CD14-positive monocyte (primary cell): ENCODE data around the gene GCSAM. TPM values are rescaled to one million over a fixed set of nuclear protein-coding genes. Genes with fewer than 3 reads are reported as not detected.

ENCODE experiments used
- DNase-seq, 3 donors: peaks; one replicate each; pipeline ENCODE4 v3.0.0-alpha.2; 2011 to 2022
- H2AFZ ChIP-seq: 2 replicates; pipeline ENCODE4 v1.6.0; 2012; ENCODE audit warnings: mild to moderate bottlenecking, low read depth, low read length, inconsistent platforms; ENCODE audit not compliant: insufficient read depth, poor library complexity, severe bottlenecking
- H3K27ac ChIP-seq, 2 donors: 1 replicate in 1 of 2; 2 replicates in 1 of 2; pipeline ENCODE4 v1.5.1; 2012 to 2013; ENCODE audit warnings: low read length in 2 of 2, control low read depth in 1 of 2, inconsistent platforms in 1 of 2, low read depth in 1 of 2, mild to moderate bottlenecking in 1 of 2
- H3K27me3 ChIP-seq, 2 donors: one replicate each; pipeline versions ENCODE4 v1.6.0 to v1.6.1; 2011 to 2013; ENCODE audit warnings: low read length in 2 of 2; ENCODE audit not compliant: control insufficient read depth in 2 of 2, insufficient read depth in 2 of 2
- H3K36me3 ChIP-seq, 2 donors: replicated peaks in 1 of 2; 1 replicate in 1 of 2; 2 replicates in 1 of 2; pipeline versions ENCODE4 v1.5.1 to v1.6.1; 2012 to 2013; ENCODE audit warnings: low read length in 2 of 2, control low read depth in 1 of 2, inconsistent platforms in 1 of 2, mild to moderate bottlenecking in 1 of 2; ENCODE audit not compliant: insufficient read depth in 2 of 2, control insufficient read depth in 1 of 2
- H3K4me1 ChIP-seq, 2 donors: 1 replicate in 1 of 2; 2 replicates in 1 of 2; pipeline versions ENCODE4 v1.5.1 to v1.6.1; 2012 to 2013; ENCODE audit warnings: low read length in 2 of 2, control low read depth in 1 of 2, inconsistent platforms in 1 of 2, mild to moderate bottlenecking in 1 of 2, moderate library complexity in 1 of 2; ENCODE audit not compliant: insufficient read depth in 2 of 2, control insufficient read depth in 1 of 2
- H3K4me2 ChIP-seq: replicated peaks from 2 replicates; pipeline ENCODE3; 2012; ENCODE audit warnings: low read length, moderate library complexity, mild to moderate bottlenecking; ENCODE audit not compliant: poor library complexity, severe bottlenecking; ENCODE audit errors: extremely low read depth
- H3K4me3 ChIP-seq, 3 experiments: fragments of 200-600 bp in 1 of 3; sonication (generic) in 1 of 3; replicated peaks in 1 of 3; 1 replicate in 2 of 3; 2 replicates in 1 of 3; pipeline ENCODE4 v1.5.1; 2011 to 2013; ENCODE audit warnings: low read length in 3 of 3, mild to moderate bottlenecking in 3 of 3, control low read depth in 2 of 3, low read depth in 2 of 3, inconsistent platforms in 1 of 3, moderate library complexity in 1 of 3
- H3K79me2 ChIP-seq: 2 replicates; pipeline ENCODE4 v1.6.0; 2012; ENCODE audit warnings: mild to moderate bottlenecking, control low read depth, inconsistent platforms, low read length, moderate library complexity; ENCODE audit not compliant: insufficient read depth
- H3K9ac ChIP-seq: 2 replicates; pipeline ENCODE4 v1.6.0; 2017; ENCODE audit warnings: low read length, mild to moderate bottlenecking; ENCODE audit not compliant: insufficient read depth, poor library complexity, severe bottlenecking
- H3K9me3 ChIP-seq, 2 donors: replicated peaks in 1 of 2; 1 replicate in 1 of 2; 2 replicates in 1 of 2; pipeline versions ENCODE4 v1.5.1 to v1.6.1; 2012 to 2013; ENCODE audit warnings: low read length in 2 of 2, control low read depth in 1 of 2; ENCODE audit not compliant: control insufficient read depth in 1 of 2, insufficient read depth in 1 of 2
- H4K20me1 ChIP-seq: 2 replicates; pipeline ENCODE4 v1.6.0; 2012; ENCODE audit warnings: mild to moderate bottlenecking, low read length, control low read depth, moderate library complexity; ENCODE audit not compliant: insufficient read depth
- H3K27ac Mint-ChIP-seq, 7 donors: one replicate each; pipeline ENCODE4 v1.8.0; 2020; ENCODE audit warnings: mild to moderate bottlenecking in 7 of 7, mixed read lengths in 7 of 7, moderate library complexity in 6 of 7, inconsistent platforms in 2 of 7
- H3K27me3 Mint-ChIP-seq, 3 donors: one replicate each; pipeline ENCODE4 v1.8.0; 2021 to 2022; ENCODE audit warnings: low read depth in 3 of 3, mild to moderate bottlenecking in 3 of 3, mixed read lengths in 3 of 3, moderate library complexity in 3 of 3, inconsistent platforms in 1 of 3
- H3K36me3 Mint-ChIP-seq, 2 donors: one replicate each; pipeline ENCODE4 v1.8.0; 2020; ENCODE audit warnings: mixed read lengths in 2 of 2, inconsistent platforms in 1 of 2, mild to moderate bottlenecking in 1 of 2
- H3K4me1 Mint-ChIP-seq: one replicate; pipeline ENCODE4 v1.8.0; 2020; ENCODE audit warnings: mild to moderate bottlenecking, mixed read lengths
- H3K4me3 Mint-ChIP-seq, 2 donors: one replicate each; pipeline ENCODE4 v1.8.0; 2020; ENCODE audit warnings: mild to moderate bottlenecking in 2 of 2, mixed read lengths in 2 of 2, moderate library complexity in 1 of 2
- H3K9me3 Mint-ChIP-seq, 7 donors: one replicate each; pipeline ENCODE4 v1.8.0; 2020 to 2022; ENCODE audit warnings: mixed read lengths in 7 of 7, mild to moderate bottlenecking in 6 of 7, moderate library complexity in 6 of 7, inconsistent platforms in 2 of 7
- CTCF ChIP-seq: fragments of 200-600 bp; IDR thresholded peaks from one replicate; pipeline ENCODE4 v1.8.0; 2022; ENCODE audit warnings: antibody characterized with exemption, mild to moderate bottlenecking
- WGBS: methylation state at CpG from one replicate; pipeline ENCODE4 v1.1.5; 2013; ENCODE audit warnings: missing lambda C conversion rate; ENCODE audit not compliant: insufficient coverage; 5-methylcytosine and 5-hydroxymethylcytosine counted together
- intact Hi-C, 2 donors: fragments of 100-400 bp; cut with micrococcal nuclease; formaldehyde crosslinking; loops; one replicate each; pipeline versions ENCODE4 v1.15.0 to v1.15.1; 2023
- polyA plus RNA-seq, 3 donors: library from polyadenylated mRNA; depleted of rRNA in 1 of 3; unstranded in 2 of 3; stranded (reverse) in 1 of 3; fragments of 300-500 nt in 2 of 3; fragments of >200 nt in 1 of 3; fragmentation: Illumina TruSeq in 2 of 3; gene quantifications; 1 replicate in 2 of 3; 2 replicates in 1 of 3; pipeline ENCODE4 v1.2.3, GENCODE V29; 2012 to 2021

Gene GCSAM
- polyA plus RNA-seq, 3 donors = 0.10 to 0.16 TPM; not detected in 1

- Mint-ChIP-seq H3K36me3 (no peaks in the 10 kb centered on the region), H3K27me3 (peaks cover 0 to 4% (median 2%) of the 10 kb centered on the region in 3 donors), H3K4me3 (no peak overlapping the region), H3K27ac (no peak overlapping the region), H3K9me3 (no peaks in the 10 kb centered on the region), H3K4me1 (peaks cover 59% of the 10 kb centered on the region)
- no peak overlapping the region for H3K27ac ChIP-seq
- no peak for DNase-seq
- H4K20me1 ChIP-seq = no peaks in the 10 kb centered on the region
- intact Hi-C loops = no loop called here
- no peaks in the 10 kb centered on the region for H3K9me3 ChIP-seq
- no peaks in the 10 kb centered on the region for H3K27me3 ChIP-seq
- H3K4me3 ChIP-seq = no peak overlapping the region
- 78% methylated on average over 1 of the region's 3 CpGs for WGBS
- no peak overlapping the region for H3K4me2 ChIP-seq
- H3K9ac ChIP-seq = no peak overlapping the region
- H2AFZ ChIP-seq = no peak overlapping the region
- no peaks in the 10 kb centered on the region for H3K79me2 ChIP-seq
- peaks cover 26 to 50% of the 10 kb centered on the region in 2 donors for H3K4me1 ChIP-seq
- no peak for TF ChIP-seq CTCF
- no peaks in the 10 kb centered on the region for H3K36me3 ChIP-seq
Measured at GRCh38 chr3:112130638-112130993, 2.4 kb downstream of the GCSAM start.

DNA sequence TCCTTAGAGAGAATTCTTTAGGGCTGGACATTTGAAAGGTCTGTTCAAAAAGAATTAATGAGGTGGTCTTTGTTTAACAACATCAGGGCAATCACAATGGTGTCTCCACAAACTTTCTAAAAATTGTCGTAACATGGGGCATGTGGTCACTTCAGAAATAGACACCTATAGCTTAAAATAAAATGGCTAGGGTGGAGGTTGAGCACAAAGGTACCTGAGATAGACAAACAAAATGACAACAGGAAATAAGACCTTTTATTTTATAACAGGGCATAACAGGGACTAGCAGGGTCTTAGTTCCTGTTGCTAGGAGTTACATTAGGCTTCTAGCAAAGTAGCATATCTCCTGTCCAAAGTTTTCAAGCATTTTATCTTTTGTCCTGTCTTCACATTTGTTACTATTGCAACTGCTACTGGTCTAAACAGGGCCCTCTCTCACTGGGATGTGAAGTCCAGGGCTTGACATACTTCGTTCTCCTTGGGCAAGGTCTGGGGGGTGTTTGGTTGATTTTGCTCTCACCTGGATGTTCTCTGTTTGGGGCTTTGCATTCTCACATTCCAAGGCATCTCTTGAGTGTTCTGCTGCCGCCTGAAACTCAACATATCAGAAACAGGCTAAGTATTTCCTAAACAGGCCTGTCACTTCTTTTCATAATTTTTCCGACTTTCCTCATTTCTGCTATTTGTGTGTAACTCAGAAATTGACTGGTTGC, 3.0 kb downstream of the GCSAM start:
- DNase-seq = no peak
- Histone ChIP-seq H2AFZ (no peak overlapping the region), H3K9me3 (no peaks in the 10 kb centered on the region), H3K36me3 (no peaks in the 10 kb centered on the region), H3K27me3 (no peaks in the 10 kb centered on the region), H3K4me1 (peaks cover 26 to 50% of the 10 kb centered on the region in 2 donors), H3K9ac (no peak overlapping the region), H3K79me2 (no peaks in the 10 kb centered on the region), H3K27ac (no peak overlapping the region), H3K4me3 (no peak overlapping the region), H4K20me1 (no peaks in the 10 kb centered on the region), H3K4me2 (no peak overlapping the region)
- Mint-ChIP-seq H3K27ac (peak overlapping the region in 1 of 7 donors; percentile 41), H3K9me3 (no peaks in the 10 kb centered on the region), H3K27me3 (peaks cover 0 to 4% (median 2%) of the 10 kb centered on the region in 3 donors), H3K4me3 (no peak overlapping the region), H3K4me1 (peaks cover 59% of the 10 kb centered on the region), H3K36me3 (no peaks in the 10 kb centered on the region)
- TF ChIP-seq CTCF = no peak
- WGBS = 56% methylated on average over 2 of the region's 4 CpGs
- intact Hi-C loops = loop anchor here in 1 of 2 donors (5.0 to 10.0 kb wide), 2 partner anchors 175 to 452 kb away; no protein-coding TSS in a partner anchor
